Brain microvascular endothelial cell (primary cell): ENCODE data around the gene TGM1.

Experiments
- DNase-seq: peaks from one replicate; pipeline ENCODE4 v3.0.0-alpha.2; 2020
- H3K27ac ChIP-seq: fragments of 250-450 bp; sonication (Bioruptor Pico); 2 replicates; pipeline ENCODE4 v1.5.1; 2020; ENCODE audit warnings: mild to moderate bottlenecking, moderate library complexity
- H3K27me3 ChIP-seq: fragments of 250-450 bp; sonication (Bioruptor Pico); replicated peaks from 2 replicates; pipeline ENCODE4 v1.5.1; 2020; ENCODE audit warnings: mild to moderate bottlenecking
- H3K36me3 ChIP-seq: fragments of 250-450 bp; sonication (Bioruptor Pico); replicated peaks from 2 replicates; pipeline ENCODE4 v1.5.1; 2020; ENCODE audit warnings: mild to moderate bottlenecking
- H3K4me3 ChIP-seq: 2 replicates; pipeline ENCODE4 v1.5.1; 2011; ENCODE audit warnings: low read depth, mild to moderate bottlenecking, control low read depth, low read length, moderate library complexity
- in situ Hi-C: cut with HindIII; loops from 2 replicates; pipeline ENCODE4 v1.10.0; 2017; ENCODE audit warnings: low sequenced_read_pairs, low pct_ligation_motif_present
- TF ChIP-seq, protein P1 (sequence below): IDR thresholded peaks from 2 replicates; pipeline ENCODE4 v1.5.1; 2011; ENCODE audit warnings: low read depth, mild to moderate bottlenecking, moderate library complexity, low read length, control low read depth, inconsistent platforms; ENCODE audit errors: missing control alignments

TGM1 gene

DNA sequence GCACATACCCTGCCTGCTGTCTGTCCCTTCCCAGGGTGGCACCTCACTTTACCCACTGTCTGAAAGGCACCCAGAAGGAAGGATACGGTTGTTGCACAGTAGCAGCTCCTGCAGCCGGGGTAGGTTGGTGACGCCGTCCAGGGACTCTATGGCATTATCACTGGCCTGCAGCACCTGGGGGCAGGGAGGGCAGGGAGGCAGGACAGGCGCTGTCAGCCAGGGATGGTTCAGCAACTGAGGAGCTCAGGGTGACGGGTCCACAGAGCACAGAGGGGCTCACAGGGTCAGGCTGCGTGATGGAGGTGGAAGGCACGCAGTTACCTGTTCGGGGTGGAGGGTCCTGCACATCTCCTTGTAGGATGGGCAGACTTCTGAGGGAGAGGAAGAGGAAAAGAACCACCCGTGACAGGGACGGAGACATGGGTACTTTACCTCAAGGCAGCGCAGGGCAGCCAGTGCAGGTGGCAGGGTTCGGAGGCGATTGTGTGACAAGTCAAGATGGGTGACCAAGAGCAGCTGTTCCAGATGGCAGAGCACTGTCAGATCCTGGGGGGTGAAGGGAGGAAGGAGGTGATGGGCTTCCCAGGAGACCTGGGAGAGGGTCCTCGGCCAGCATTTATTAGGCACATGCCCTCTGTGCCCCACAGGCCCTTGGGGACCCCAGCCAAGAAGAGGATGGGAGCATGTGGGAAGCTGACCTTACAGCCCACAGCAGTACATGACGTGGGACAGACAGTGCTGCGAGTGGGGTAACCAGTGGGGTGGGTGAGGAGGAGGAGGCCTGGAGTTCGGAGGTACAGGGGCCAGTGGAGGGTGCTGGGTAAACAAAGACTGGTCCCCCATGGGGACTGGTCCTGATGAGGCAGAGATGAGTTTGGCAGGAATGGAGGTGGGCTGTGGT is 3.6 kb upstream of the TGM1 start:
- TF ChIP-seq, protein P1, sequence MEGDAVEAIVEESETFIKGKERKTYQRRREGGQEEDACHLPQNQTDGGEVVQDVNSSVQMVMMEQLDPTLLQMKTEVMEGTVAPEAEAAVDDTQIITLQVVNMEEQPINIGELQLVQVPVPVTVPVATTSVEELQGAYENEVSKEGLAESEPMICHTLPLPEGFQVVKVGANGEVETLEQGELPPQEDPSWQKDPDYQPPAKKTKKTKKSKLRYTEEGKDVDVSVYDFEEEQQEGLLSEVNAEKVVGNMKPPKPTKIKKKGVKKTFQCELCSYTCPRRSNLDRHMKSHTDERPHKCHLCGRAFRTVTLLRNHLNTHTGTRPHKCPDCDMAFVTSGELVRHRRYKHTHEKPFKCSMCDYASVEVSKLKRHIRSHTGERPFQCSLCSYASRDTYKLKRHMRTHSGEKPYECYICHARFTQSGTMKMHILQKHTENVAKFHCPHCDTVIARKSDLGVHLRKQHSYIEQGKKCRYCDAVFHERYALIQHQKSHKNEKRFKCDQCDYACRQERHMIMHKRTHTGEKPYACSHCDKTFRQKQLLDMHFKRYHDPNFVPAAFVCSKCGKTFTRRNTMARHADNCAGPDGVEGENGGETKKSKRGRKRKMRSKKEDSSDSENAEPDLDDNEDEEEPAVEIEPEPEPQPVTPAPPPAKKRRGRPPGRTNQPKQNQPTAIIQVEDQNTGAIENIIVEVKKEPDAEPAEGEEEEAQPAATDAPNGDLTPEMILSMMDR = no peak
- in situ Hi-C loops = no loop called here
- Histone ChIP-seq H3K27me3 (no peaks in the 10 kb centered on the region), H3K4me3 (no peak overlapping the region), H3K36me3 (peaks cover 12% of the 10 kb centered on the region), H3K27ac (no peak overlapping the region)
- no peak for DNase-seq

DNA sequence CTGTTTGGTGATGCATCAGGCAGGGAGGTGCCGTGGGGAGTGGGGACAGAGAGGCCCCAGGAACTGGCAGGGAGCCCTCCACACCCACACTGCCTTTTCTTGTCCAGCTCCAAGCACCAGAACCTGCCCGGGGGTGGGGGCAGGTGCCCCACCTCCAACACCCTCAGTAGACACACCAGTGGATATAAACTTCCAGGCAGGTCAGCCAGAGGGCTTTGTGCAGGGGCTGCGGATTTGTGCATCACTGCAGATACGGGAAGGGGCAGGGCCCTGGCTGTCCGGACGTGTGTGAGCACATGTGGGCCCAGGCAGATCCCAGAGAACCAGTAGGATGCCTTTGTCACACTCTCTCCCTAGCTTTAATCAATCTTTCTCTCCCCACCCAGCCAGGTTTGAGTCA is 1.3 kb upstream of the TGM1 start:
- Histone ChIP-seq H3K36me3 (peaks cover 12% of the 10 kb centered on the region), H3K4me3 (no peak overlapping the region), H3K27me3 (no peaks in the 10 kb centered on the region), H3K27ac (no peak overlapping the region)
- in situ Hi-C loops = no loop called here
- TF ChIP-seq, protein P1 = no peak
- no peak for DNase-seq

DNA sequence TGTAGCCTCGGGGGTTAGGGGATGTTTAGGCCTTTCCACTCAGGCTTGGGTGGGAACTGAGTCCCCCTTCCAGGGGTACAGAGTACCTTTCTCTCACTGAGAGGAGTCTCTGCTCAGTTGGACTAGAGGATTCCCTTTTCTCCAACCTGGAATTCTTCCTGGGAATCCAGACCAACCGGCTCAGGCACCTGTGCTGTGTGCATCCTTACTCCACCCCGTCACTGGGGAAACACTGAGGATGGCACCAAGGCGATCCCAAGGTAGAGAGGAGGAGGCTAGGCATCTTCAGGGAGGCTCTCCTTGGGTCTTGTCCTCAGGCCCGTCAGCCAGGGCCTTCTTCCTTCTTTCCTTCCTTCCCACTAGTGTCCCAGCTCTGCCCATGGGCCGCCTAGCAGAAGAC is 871 bp upstream of the TGM1 start:
- TF ChIP-seq, protein P1 = no peak
- Histone ChIP-seq H3K36me3 (peaks cover 12% of the 10 kb centered on the region), H3K27me3 (no peaks in the 10 kb centered on the region), H3K4me3 (no peak overlapping the region), H3K27ac (no peak overlapping the region)
- in situ Hi-C loops = no loop called here
- no peak for DNase-seq

DNA sequence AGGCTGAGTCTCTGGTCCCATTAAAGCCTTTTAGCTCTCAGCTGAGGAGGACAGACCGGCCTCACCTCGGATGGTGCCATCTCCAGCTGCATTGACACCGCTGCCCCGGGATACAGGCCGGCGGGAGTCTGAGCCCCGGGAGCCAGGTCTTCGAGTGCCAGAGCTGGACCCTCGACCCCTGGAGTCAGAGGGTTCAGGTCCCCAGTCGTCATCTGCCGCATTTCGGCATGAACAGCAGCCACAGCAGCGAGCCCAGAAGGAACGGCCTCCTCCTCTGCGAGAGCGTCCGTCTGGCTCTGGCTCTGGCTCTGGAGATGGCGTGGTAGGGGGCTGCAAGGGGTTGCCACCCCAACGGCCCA is 1.0 kb downstream of the TGM1 start:
- no peak overlapping the region for H3K4me3 ChIP-seq
- TF ChIP-seq, protein P1 = no peak
- in situ Hi-C loops = no loop called here
- H3K36me3 ChIP-seq = peaks cover 4% of the 10 kb centered on the region
- DNase-seq = no peak
- H3K27ac ChIP-seq = no peak overlapping the region
- no peaks in the 10 kb centered on the region for H3K27me3 ChIP-seq

DNA sequence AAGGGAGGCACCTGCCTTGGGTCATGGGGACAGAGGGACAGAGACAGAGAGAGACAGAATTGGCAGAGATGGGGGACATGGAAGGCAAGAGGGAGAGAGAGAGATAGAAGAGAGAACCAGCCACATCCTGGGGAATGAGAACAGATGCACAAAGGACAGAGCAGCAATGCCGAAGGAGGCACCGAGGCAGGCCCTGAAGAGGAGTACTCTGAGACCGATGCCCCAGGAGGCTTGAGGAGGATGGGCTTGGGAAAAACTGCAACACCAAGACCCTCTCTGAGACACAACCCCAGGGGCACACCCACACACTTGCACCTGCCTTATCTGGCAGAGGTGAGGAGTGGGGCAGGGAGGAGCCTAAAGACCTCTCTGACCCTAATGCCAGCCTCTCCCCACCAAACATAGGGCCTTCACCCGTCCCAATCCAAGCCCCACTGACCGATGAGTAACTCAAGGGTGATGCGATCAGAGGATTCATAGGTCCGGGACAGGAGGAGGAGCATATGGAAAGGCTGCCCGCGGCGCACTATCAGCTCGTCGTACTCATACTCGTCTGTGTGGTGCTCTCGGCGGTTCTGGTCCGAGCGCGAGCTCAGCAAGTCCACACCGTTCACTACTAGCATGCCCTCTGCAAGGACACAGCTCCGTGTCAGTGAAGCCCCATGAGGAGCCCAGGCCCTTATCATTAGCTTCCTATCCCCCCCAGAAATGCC is 1.6 kb downstream of the TGM1 start:
- H3K27ac ChIP-seq = no peak overlapping the region
- peaks cover 4% of the 10 kb centered on the region for H3K36me3 ChIP-seq
- in situ Hi-C loops = no loop called here
- DNase-seq = no peak
- no peaks in the 10 kb centered on the region for H3K27me3 ChIP-seq
- H3K4me3 ChIP-seq = no peak overlapping the region
- TF ChIP-seq, protein P1 = no peak
